K562 (cell line): Measurements from ENCODE around the gene ROBO2. TPM values are rescaled to one million over a fixed set of nuclear protein-coding genes. Genes with fewer than 3 reads are reported as not detected.

Source experiments
- ATAC-seq: fragments of 200-7000 bp; cut with Tn5 transposase; 3 replicates; pipeline ENCODE4 v1.9.1; 2020; ENCODE audit warnings: moderate library complexity
- BruUV-seq: library from RNA; stranded (reverse); fragments of 400-500 nt; replicated peaks from 2 replicates; lab custom pipeline; 2021; lab: Mats Ljungman, UMichigan
- CTCF ChIA-PET: fragments of 300-600 bp; formaldehyde crosslinking; extraction: SDS; loops from one replicate; lab custom pipeline; 2021; ENCODE audit warnings: low intra/inter-chr PET ratio; lab: Yijun Ruan, JAX
- POLR2A ChIA-PET: fragments of 300-600, 350-650 bp; sonication (Branson Sonifier 250); formaldehyde crosslinking; extraction: SDS; loops from one replicate; lab custom pipeline; 2021; ENCODE audit warnings: antibody characterized with exemption, inconsistent platforms; lab: Yijun Ruan, JAX
- DNase-seq, 4 experiments: peaks; one replicate each; pipeline versions ENCODE4 v3.0.0 to v3.0.0-alpha.2; 2011 to 2018; ENCODE audit warnings: low spot score in 3 of 4, mixed read lengths in 3 of 4; ENCODE audit errors: extremely low read depth in 1 of 4
- FAIRE-seq: peaks from 2 replicates; lab custom pipeline; 2011; peaks lifted over from hg19 to GRCh38; lab: Jason Lieb, UNC
- H2AFZ ChIP-seq: 2 replicates; pipeline ENCODE4 v1.6.0; 2011; ENCODE audit warnings: low read depth, low read length, control low read depth, inconsistent platforms
- H3K27ac ChIP-seq: fragments of 200-600 bp; 3 replicates; pipeline ENCODE4 v1.8.0; 2011; ENCODE audit warnings: low read depth, mild to moderate bottlenecking, control low read depth, inconsistent platforms, low read length, moderate library complexity, mixed read lengths; ENCODE audit errors: extremely low read depth
- H3K27me3 ChIP-seq, 2 experiments: fragments of 300-600 bp in 1 of 2; 2 replicates in 1 of 2; 3 replicates in 1 of 2; pipeline versions ENCODE4 v1.6.0 to v1.8.0; 2011; ENCODE audit warnings: inconsistent platforms in 2 of 2, low read length in 2 of 2, mild to moderate bottlenecking in 1 of 2, mixed read lengths in 1 of 2, moderate library complexity in 1 of 2; ENCODE audit not compliant: control insufficient read depth in 2 of 2, insufficient read depth in 2 of 2
- H3K36me3 ChIP-seq: fragments of 300-600 bp; 3 replicates; pipeline ENCODE4 v1.8.0; 2011; ENCODE audit warnings: mild to moderate bottlenecking, low read length, inconsistent platforms; ENCODE audit not compliant: control insufficient read depth, insufficient read depth
- H3K4me1 ChIP-seq, 2 experiments: fragments of 200-600 bp in 1 of 2; replicated peaks in 1 of 2; 2 replicates in 1 of 2; 3 replicates in 1 of 2; pipeline versions ENCODE4 v1.5.1 to v1.8.0; 2011; ENCODE audit warnings: inconsistent platforms in 2 of 2, low read length in 2 of 2, mild to moderate bottlenecking in 1 of 2, mixed read lengths in 1 of 2, moderate library complexity in 1 of 2; ENCODE audit not compliant: control insufficient read depth in 2 of 2, insufficient read depth in 2 of 2
- H3K4me2 ChIP-seq: 2 replicates; pipeline ENCODE4 v1.6.1; 2011; ENCODE audit warnings: low read length, control low read depth, inconsistent platforms, mixed read lengths; ENCODE audit not compliant: insufficient read depth
- H3K4me3 ChIP-seq: fragments of 200-600 bp; sonication (generic), shearing (Covaris generic); 2 replicates; pipeline ENCODE4 v1.5.1; 2016; ENCODE audit warnings: control low read depth, inconsistent platforms
- H3K79me2 ChIP-seq: fragments of 200-600 bp; 3 replicates; pipeline ENCODE4 v1.8.0; 2011; ENCODE audit warnings: low read length, inconsistent platforms; ENCODE audit not compliant: control insufficient read depth, insufficient read depth
- H3K9ac ChIP-seq, 2 experiments: 2 replicates each; pipeline versions ENCODE4 v1.6.0 to v1.6.1; 2011; ENCODE audit warnings: low read depth in 2 of 2, low read length in 2 of 2, control low read depth in 1 of 2, inconsistent platforms in 1 of 2, mild to moderate bottlenecking in 1 of 2, mixed read lengths in 1 of 2; ENCODE audit not compliant: insufficient read depth in 1 of 2
- H3K9me1 ChIP-seq: one replicate; pipeline ENCODE4 v1.6.0; 2011; ENCODE audit warnings: inconsistent platforms, mild to moderate bottlenecking, low read length, moderate library complexity; ENCODE audit not compliant: control insufficient read depth, insufficient read depth
- H3K9me3 ChIP-seq: replicated peaks from 2 replicates; pipeline ENCODE4 v1.5.1; 2011; ENCODE audit warnings: low read depth, low read length, inconsistent platforms; ENCODE audit not compliant: control insufficient read depth, insufficient read depth
- H4K20me1 ChIP-seq: replicated peaks from 2 replicates; pipeline ENCODE4 v1.6.1; 2011; ENCODE audit warnings: low read length, inconsistent platforms, mixed read lengths; ENCODE audit not compliant: control insufficient read depth, insufficient read depth
- CTCF ChIP-seq, 3 experiments: IDR thresholded peaks in 2 of 3; conservative IDR thresholded peaks in 1 of 3; 2 replicates each; pipeline ENCODE4 v1.5.1; 2011 to 2012; ENCODE audit warnings: low read length in 3 of 3, mild to moderate bottlenecking in 3 of 3, control low read depth in 2 of 3, improper control_type of control experiment in 1 of 3, inconsistent platforms in 1 of 3, low read depth in 1 of 3, mixed read lengths in 1 of 3, moderate library complexity in 1 of 3; ENCODE audit not compliant: insufficient read depth in 2 of 3
- DMBX1 ChIP-seq: fragments of 250-450 bp; sonication (Bioruptor Pico); IDR thresholded peaks from 2 replicates; pipeline ENCODE4 v1.8.0; 2022; ENCODE audit warnings: inconsistent platforms, mild to moderate bottlenecking, moderate library complexity, borderline replicate concordance
- FOSL1 ChIP-seq: fragments of 200-800 bp; sonication (Bioruptor generic); conservative IDR thresholded peaks from 2 replicates; pipeline ENCODE4 v1.6.1; 2016; ENCODE audit warnings: missing genetic modification characterization, missing compliant biosample characterization
- IRF2 ChIP-seq: sonication (generic); formaldehyde crosslinking; IDR thresholded peaks from 2 replicates; pipeline ENCODE4 v1.8.1; 2022; ENCODE audit warnings: mild to moderate bottlenecking, missing genetic modification reagents
- KAT7 ChIP-seq: sonication (generic); formaldehyde crosslinking; IDR thresholded peaks from 2 replicates; pipeline ENCODE4 v1.8.0; 2022; ENCODE audit warnings: missing genetic modification reagents, mild to moderate bottlenecking, borderline replicate concordance
- NKRF ChIP-seq: fragments of 450-650 bp; IDR thresholded peaks from 2 replicates; pipeline ENCODE4 v1.6.1; 2016; ENCODE audit warnings: borderline replicate concordance
- RAD21 ChIP-seq, 2 experiments: fragments of 250-450 bp in 1 of 2; fragments of 450-650 bp in 1 of 2; sonication (Bioruptor Pico) in 1 of 2; formaldehyde crosslinking in 1 of 2; IDR thresholded peaks in 1 of 2; conservative IDR thresholded peaks in 1 of 2; 2 replicates each; pipeline versions ENCODE4 v1.4.0 to v1.8.0; 2020 to 2022; ENCODE audit warnings: mild to moderate bottlenecking in 2 of 2, moderate library complexity in 1 of 2
- in situ Hi-C: fragments of 300-500 bp; cut with MboI; formaldehyde crosslinking; loops from 4 replicates; pipeline ENCODE4 v1.15.0; 2018; ENCODE audit warnings: inconsistent platforms, mixed read lengths
- intact Hi-C: fragments of 100-400 bp; cut with micrococcal nuclease; formaldehyde crosslinking; loops from 2 replicates; pipeline ENCODE4 v1.14.2; 2022
- polyA plus RNA-seq, 8 experiments: library from polyadenylated mRNA; depleted of rRNA in 4 of 8; stranded (reverse) in 5 of 8; unstranded in 3 of 8; fragments of >200 nt; fragmentation: Nextera tagmentation in 2 of 8; fragmentation: Illumina TruSeq in 1 of 8; extraction: Ambion mirVana in 2 of 8; extraction: Trizol in 1 of 8; gene quantifications; 2 replicates each; pipeline versions ENCODE4 v1.2.1 to v1.2.3, GENCODE V29; 2011 to 2014; ENCODE audit warnings: inconsistent platforms in 1 of 8, missing spikeins in 1 of 8
- total RNA-seq, 7 experiments: library from RNA; depleted of rRNA in 6 of 7; stranded (reverse); fragments of >200 nt in 6 of 7; fragmentation: Illumina TruSeq in 2 of 7; extraction: Trizol in 2 of 7; gene quantifications; 2 replicates each; pipeline versions ENCODE4 v1.2.1 to v1.2.3, GENCODE V29; 2011 to 2021; ENCODE audit warnings: low replicate concordance in 1 of 7

Gene ROBO2
- total and polyA plus RNA-seq, 9 of the 15 experiments (the other 6 are each of a cell fraction or from before 2014, with no cell fraction given), result 0.84 to 3.0 (median 1.7) TPM

- no TSS peak for BruUV-seq
- no peak overlapping the region for H3K4me3 ChIP-seq
These were observed 283.7 kb downstream of the ROBO2 start for GRCh38 chr3:77323626-77324025.

More at GRCh38 chr3:77323626-77324025, 283.7 kb downstream of the ROBO2 start:
- DNase-seq (no peak), ATAC-seq (no peak), FAIRE-seq (no peak)
- Histone ChIP-seq H3K9me1 (no peaks in the 10 kb centered on the region), H3K36me3 (no peaks in the 10 kb centered on the region), H4K20me1 (no peaks in the 10 kb centered on the region), H3K9ac (no peak overlapping the region), H2AFZ (no peak overlapping the region), H3K79me2 (no peaks in the 10 kb centered on the region), H3K4me2 (no peak overlapping the region), H3K27ac (no peak overlapping the region), H3K9me3 (no peaks in the 10 kb centered on the region), H3K4me1 (no peaks in the 10 kb centered on the region), H3K27me3 (no peaks in the 10 kb centered on the region)
- CTCF ChIA-PET, result no interaction called here
- TF ChIP-seq IRF2 (CRISPR knock-in tag), result no peak
- no peak for TF ChIP-seq NKRF
- no peak for TF ChIP-seq RAD21 (CRISPR knock-in tag; conservative IDR thresholded peaks at IDR 0.05 in 1 of 2, IDR thresholded peaks at IDR 0.05 in 1 of 2)
- TF ChIP-seq DMBX1 (CRISPR knock-in tag), result no peak
- TF ChIP-seq KAT7, result no peak
- TF ChIP-seq FOSL1 (tag), result no peak
- no peak for TF ChIP-seq CTCF (IDR thresholded peaks at IDR 0.05 in 2 of 3, conservative IDR thresholded peaks at IDR 0.05 in 1 of 3; ENCODE audit: insufficient read depth in 2 of 3, low read depth in 1 of 3, low read length in 3 of 3)
- intact Hi-C loops (no loop called here), in situ Hi-C loops (no loop called here)
- POLR2A ChIA-PET, result no interaction called here
